Neural progenitor cell (in vitro differentiated cells): ENCODE measurements around the gene JAM2. TPM values are rescaled to one million over a fixed set of nuclear protein-coding genes. Genes with fewer than 3 reads are reported as not detected.

Experiments used
- DNase-seq: peaks from one replicate; pipeline ENCODE4 v3.0.0-alpha.2; 2016; ENCODE audit warnings: low spot score
- H2AFZ ChIP-seq: fragments of 200-600 bp; sonication (generic); replicated peaks from 2 replicates; pipeline ENCODE4 v1.6.1; 2016; ENCODE audit warnings: antibody characterized with exemption
- H3F3A ChIP-seq: fragments of 200-600 bp; sonication (generic); 2 replicates; pipeline ENCODE4 v1.6.1; 2016; ENCODE audit warnings: antibody characterized with exemption, low read depth
- H3K27ac ChIP-seq: fragments of 200-600 bp; sonication (generic); 2 replicates; pipeline ENCODE4 v1.5.1; 2016; ENCODE audit warnings: mild to moderate bottlenecking
- H3K27me3 ChIP-seq: fragments of 200-600 bp; sonication (generic); 2 replicates; pipeline ENCODE4 v1.6.1; 2016; ENCODE audit warnings: mild to moderate bottlenecking, moderate library complexity
- H3K36me3 ChIP-seq: fragments of 200-600 bp; sonication (generic); 2 replicates; pipeline ENCODE4 v1.5.1; 2016
- H3K4me1 ChIP-seq: fragments of 200-600 bp; sonication (generic); 2 replicates; pipeline ENCODE4 v1.6.1; 2016; ENCODE audit warnings: mixed run types
- H3K4me2 ChIP-seq: fragments of 200-600 bp; sonication (generic); 2 replicates; pipeline ENCODE4 v1.6.1; 2016
- H3K4me3 ChIP-seq: fragments of 200-600 bp; sonication (generic); 2 replicates; pipeline ENCODE4 v1.5.1; 2016
- H3K79me2 ChIP-seq: fragments of 200-600 bp; sonication (generic); 2 replicates; pipeline ENCODE4 v1.6.1; 2016; ENCODE audit warnings: low read depth
- H3K9ac ChIP-seq: fragments of 200-600 bp; sonication (generic); 2 replicates; pipeline ENCODE4 v1.6.1; 2016
- H3K9me3 ChIP-seq: fragments of 200-600 bp; sonication (generic); 2 replicates; pipeline ENCODE4 v1.5.1; 2016; ENCODE audit warnings: low read depth
- H4K20me1 ChIP-seq: fragments of 200-600 bp; sonication (generic); 2 replicates; pipeline ENCODE4 v1.6.1; 2016; ENCODE audit warnings: low read depth
- H3K27ac Mint-ChIP-seq: 3 replicates; pipeline ENCODE4 v1.8.0; 2021; ENCODE audit warnings: mixed read lengths
- H3K27me3 Mint-ChIP-seq: 2 replicates; pipeline ENCODE4 v1.8.0; 2022; ENCODE audit warnings: low read depth, mild to moderate bottlenecking, inconsistent platforms, moderate library complexity, mixed read lengths; ENCODE audit not compliant: insufficient read depth
- H3K36me3 Mint-ChIP-seq: 3 replicates; pipeline ENCODE4 v1.8.0; 2021; ENCODE audit warnings: mixed read lengths
- H3K4me1 Mint-ChIP-seq: 3 replicates; pipeline ENCODE4 v1.8.0; 2021; ENCODE audit warnings: mixed read lengths
- H3K4me3 Mint-ChIP-seq: 3 replicates; pipeline ENCODE4 v1.8.0; 2021; ENCODE audit warnings: mild to moderate bottlenecking, moderate library complexity, mixed read lengths
- H3K9me3 Mint-ChIP-seq: 3 replicates; pipeline ENCODE4 v1.8.0; 2020; ENCODE audit warnings: mixed read lengths
- CTCF ChIP-seq: fragments of 200-600 bp; sonication (generic); IDR thresholded peaks from 2 replicates; pipeline ENCODE4 v1.5.1; 2017; ENCODE audit warnings: antibody characterized with exemption, mild to moderate bottlenecking
- EZH2 ChIP-seq: fragments of 200-600 bp; sonication (generic); IDR thresholded peaks from 2 replicates; pipeline ENCODE4 v1.6.1; 2017; ENCODE audit warnings: antibody characterized with exemption, mild to moderate bottlenecking, moderate library complexity
- EZH2phosphoT487 ChIP-seq: fragments of 200-600 bp; sonication (generic); IDR thresholded peaks from 2 replicates; pipeline ENCODE4 v1.6.1; 2017; ENCODE audit warnings: antibody characterized with exemption
- total RNA-seq: library from RNA; depleted of rRNA; stranded (reverse); fragments of >200 nt; gene quantifications from 2 replicates; pipeline ENCODE4 v1.2.3, GENCODE V29; 2015; ENCODE audit warnings: low replicate concordance

Gene JAM2
- total RNA-seq, 1 donor from 2014 or later = 1.9 TPM

- H2AFZ ChIP-seq = no peak overlapping the region
- no peaks in the 10 kb centered on the region for H4K20me1 ChIP-seq
- Mint-ChIP-seq H3K4me1 (no peaks in the 10 kb centered on the region), H3K27me3 (peaks cover 3% of the 10 kb centered on the region), H3K4me3 (no peak overlapping the region), H3K36me3 (peaks cover 29% of the 10 kb centered on the region), H3K9me3 (no peaks in the 10 kb centered on the region), H3K27ac (no peak overlapping the region)
- DNase-seq = no peak
- H3K4me1 ChIP-seq = no peaks in the 10 kb centered on the region
- no peak for TF ChIP-seq CTCF
- TF ChIP-seq EZH2 = no peak
- TF ChIP-seq EZH2phosphoT487 = no peak
- no peak overlapping the region for H3K4me3 ChIP-seq
- H3K79me2 ChIP-seq = no peaks in the 10 kb centered on the region
- no peak overlapping the region for H3K9ac ChIP-seq
- no peak overlapping the region for H3K27ac ChIP-seq
- H3K27me3 ChIP-seq = no peaks in the 10 kb centered on the region
- H3K36me3 ChIP-seq = no peaks in the 10 kb centered on the region
- no peaks in the 10 kb centered on the region for H3K9me3 ChIP-seq
- peaks cover 15% of the 10 kb centered on the region for H3F3A ChIP-seq
- no peak overlapping the region for H3K4me2 ChIP-seq
Observed at GRCh38 chr21:25717491-25718147, 78.6 kb downstream of the JAM2 start.

- no peak overlapping the region for H3K4me3 ChIP-seq
- no peaks in the 10 kb centered on the region for H3K9me3 ChIP-seq
- no peak overlapping the region for H3K4me3 Mint-ChIP-seq
- H3K36me3 Mint-ChIP-seq = peaks cover 27% of the 10 kb centered on the region
- H3K4me1 ChIP-seq = no peaks in the 10 kb centered on the region
- TF ChIP-seq CTCF (no peak), EZH2phosphoT487 (no peak), EZH2 (no peak)
- no peak overlapping the region for H3K4me2 ChIP-seq
- DNase-seq = no peak
- H2AFZ ChIP-seq = no peak overlapping the region
- no peaks in the 10 kb centered on the region for H3K9me3 Mint-ChIP-seq
- no peaks in the 10 kb centered on the region for H3K27me3 ChIP-seq
- peaks cover 3% of the 10 kb centered on the region for H3K27me3 Mint-ChIP-seq
- peaks cover 4% of the 10 kb centered on the region for H3F3A ChIP-seq
- no peaks in the 10 kb centered on the region for H3K79me2 ChIP-seq
- H4K20me1 ChIP-seq = peaks cover 4% of the 10 kb centered on the region
- no peak overlapping the region for H3K27ac Mint-ChIP-seq
- H3K27ac ChIP-seq = no peak overlapping the region
- peaks cover 9% of the 10 kb centered on the region for H3K36me3 ChIP-seq
- H3K9ac ChIP-seq = no peak overlapping the region
- no peaks in the 10 kb centered on the region for H3K4me1 Mint-ChIP-seq
Observed at GRCh38 chr21:25721987-25722386, 82.9 kb downstream of the JAM2 start.

GRCh38 chr21:25722631-25723030 lies 83.6 kb downstream of the JAM2 start:
- Histone ChIP-seq H3K4me3 (no peak overlapping the region), H3K36me3 (peaks cover 9% of the 10 kb centered on the region), H4K20me1 (peaks cover 4% of the 10 kb centered on the region), H3K79me2 (no peaks in the 10 kb centered on the region), H3K4me2 (no peak overlapping the region), H3K9me3 (no peaks in the 10 kb centered on the region), H3K9ac (no peak overlapping the region), H3K27me3 (no peaks in the 10 kb centered on the region), H3F3A (peaks cover 3% of the 10 kb centered on the region), H2AFZ (no peak overlapping the region), H3K4me1 (no peaks in the 10 kb centered on the region), H3K27ac (no peak overlapping the region)
- no peak for DNase-seq
- Mint-ChIP-seq H3K27ac (no peak overlapping the region), H3K36me3 (peaks cover 30% of the 10 kb centered on the region), H3K27me3 (peaks cover 3% of the 10 kb centered on the region), H3K9me3 (no peaks in the 10 kb centered on the region), H3K4me3 (no peak overlapping the region), H3K4me1 (no peaks in the 10 kb centered on the region)
- no peak for TF ChIP-seq CTCF
- TF ChIP-seq EZH2 = no peak
- TF ChIP-seq EZH2phosphoT487 = no peak
